ENCODE measurements around the gene TMEM163. TPM values are rescaled to one million over a fixed set of nuclear protein-coding genes. Genes with fewer than 3 reads are reported as not detected.

TMEM163 gene
- total and polyA plus RNA-seq, 2 donors from 2014 or later, result 2.6 to 5.9 TPM

- no peaks in the 10 kb centered on the region for H3K27me3 ChIP-seq (ENCODE audit: control insufficient read depth, insufficient read depth, low read length)
- no peak overlapping the region for H3K27ac ChIP-seq (ENCODE audit: low read depth in 2 of 2, low read length in 2 of 2)
- FAIRE-seq, result no peak
- no peak for TF ChIP-seq CTCF (IDR thresholded peaks at IDR 0.05; ENCODE audit: borderline replicate concordance, extremely low read depth, insufficient read depth)
- no peak overlapping the region for H3K4me3 ChIP-seq (ENCODE audit: low read length in 3 of 3)
- intact Hi-C loops (cut with DNase I), result no loop called here
- peaks cover 0 to 6% (median 4%) of the 10 kb centered on the region in 3 donors for H3K4me1 ChIP-seq (ENCODE audit: control insufficient read depth in 2 of 3, insufficient read depth in 2 of 3, low read depth in 1 of 3, low read length in 3 of 3)
- H3K36me3 ChIP-seq (ENCODE audit: control insufficient read depth in 2 of 3, insufficient read depth in 3 of 3, low read length in 3 of 3), result no peaks in the 10 kb centered on the region
- H3K9ac ChIP-seq (ENCODE audit: low read length in 3 of 3), result no peak overlapping the region
- no peak for DNase-seq
- peaks cover 0 to 10% (median 0%) of the 10 kb centered on the region in 3 donors for H3K9me3 ChIP-seq (ENCODE audit: control insufficient read depth in 2 of 3, insufficient read depth in 1 of 3, low read length in 3 of 3)
Measured at GRCh38 chr2:134594399-134594798, 124.4 kb downstream of the TMEM163 start.

GRCh38 chr2:134593519-134593918, 125.3 kb downstream of the TMEM163 start:
- no peak for TF ChIP-seq CTCF (IDR thresholded peaks at IDR 0.05; ENCODE audit: borderline replicate concordance, extremely low read depth, insufficient read depth)
- no peak for DNase-seq
- no peaks in the 10 kb centered on the region for H3K27me3 ChIP-seq (ENCODE audit: control insufficient read depth, insufficient read depth, low read length)
- intact Hi-C loops (cut with DNase I), result no loop called here
- H3K4me1 ChIP-seq (ENCODE audit: control insufficient read depth in 2 of 3, insufficient read depth in 2 of 3, low read depth in 1 of 3, low read length in 3 of 3), result peaks cover 0 to 6% (median 4%) of the 10 kb centered on the region in 3 donors
- H3K9me3 ChIP-seq (ENCODE audit: control insufficient read depth in 2 of 3, insufficient read depth in 1 of 3, low read length in 3 of 3), result peaks cover 0 to 10% (median 0%) of the 10 kb centered on the region in 3 donors
- H3K27ac ChIP-seq (ENCODE audit: low read depth in 2 of 2, low read length in 2 of 2), result no peak overlapping the region
- no peak overlapping the region for H3K9ac ChIP-seq (ENCODE audit: low read length in 3 of 3)
- no peaks in the 10 kb centered on the region for H3K36me3 ChIP-seq (ENCODE audit: control insufficient read depth in 2 of 3, insufficient read depth in 3 of 3, low read length in 3 of 3)
- no peak for FAIRE-seq
- H3K4me3 ChIP-seq (ENCODE audit: low read length in 3 of 3), result peak overlapping the region in 2 of 3 donors; percentile 27 to 28

GRCh38 chr2:134592377-134592776, 126.4 kb downstream of the TMEM163 start:
- H3K27me3 ChIP-seq (ENCODE audit: control insufficient read depth, insufficient read depth, low read length), result no peaks in the 10 kb centered on the region
- H3K4me3 ChIP-seq (ENCODE audit: low read length in 3 of 3), result no peak overlapping the region
- peaks cover 0 to 6% (median 4%) of the 10 kb centered on the region in 3 donors for H3K4me1 ChIP-seq (ENCODE audit: control insufficient read depth in 2 of 3, insufficient read depth in 2 of 3, low read depth in 1 of 3, low read length in 3 of 3)
- FAIRE-seq, result no peak
- intact Hi-C loops (cut with DNase I), result no loop called here
- no peaks in the 10 kb centered on the region for H3K36me3 ChIP-seq (ENCODE audit: control insufficient read depth in 2 of 3, insufficient read depth in 3 of 3, low read length in 3 of 3)
- no peak overlapping the region for H3K27ac ChIP-seq (ENCODE audit: low read depth in 2 of 2, low read length in 2 of 2)
- TF ChIP-seq CTCF (IDR thresholded peaks at IDR 0.05; ENCODE audit: borderline replicate concordance, extremely low read depth, insufficient read depth), result no peak
- no peak overlapping the region for H3K9ac ChIP-seq (ENCODE audit: low read length in 3 of 3)
- DNase-seq, result no peak
- peaks cover 0 to 10% (median 0%) of the 10 kb centered on the region in 3 donors for H3K9me3 ChIP-seq (ENCODE audit: control insufficient read depth in 2 of 3, insufficient read depth in 1 of 3, low read length in 3 of 3)

- FAIRE-seq, result no peak
Measured at GRCh38 chr2:134591526-134591925, 127.3 kb downstream of the TMEM163 start.

More at GRCh38 chr2:134591526-134591925, 127.3 kb downstream of the TMEM163 start:
- DNase-seq, result no peak
- Histone ChIP-seq H3K27me3 (ENCODE audit: control insufficient read depth, insufficient read depth, low read length) (no peaks in the 10 kb centered on the region), H3K27ac (ENCODE audit: low read depth in 2 of 2, low read length in 2 of 2) (no peak overlapping the region), H3K4me1 (ENCODE audit: control insufficient read depth in 2 of 3, insufficient read depth in 2 of 3, low read depth in 1 of 3, low read length in 3 of 3) (peaks cover 0 to 6% (median 4%) of the 10 kb centered on the region in 3 donors), H3K9ac (ENCODE audit: low read length in 3 of 3) (no peak overlapping the region), H3K9me3 (ENCODE audit: control insufficient read depth in 2 of 3, insufficient read depth in 1 of 3, low read length in 3 of 3) (peaks cover 0 to 10% (median 0%) of the 10 kb centered on the region in 3 donors), H3K36me3 (ENCODE audit: control insufficient read depth in 2 of 3, insufficient read depth in 3 of 3, low read length in 3 of 3) (no peaks in the 10 kb centered on the region), H3K4me3 (ENCODE audit: low read length in 3 of 3) (no peak overlapping the region)
- no peak for TF ChIP-seq CTCF (IDR thresholded peaks at IDR 0.05; ENCODE audit: borderline replicate concordance, extremely low read depth, insufficient read depth)
- intact Hi-C loops (cut with DNase I), result no loop called here
